Endothelial cell of umbilical vein (primary cell): ENCODE results near the gene XDH.

Experiments
- CTCF ChIP-seq, 2 donors: IDR thresholded peaks; 1 replicate in 1 of 2; 2 replicates in 1 of 2; pipeline ENCODE4 v1.5.1; 2011; ENCODE audit warnings: low read length in 2 of 2, mild to moderate bottlenecking in 2 of 2, moderate library complexity in 2 of 2, control low read depth in 1 of 2, inconsistent platforms in 1 of 2, low read depth in 1 of 2; ENCODE audit not compliant: insufficient read depth in 1 of 2; ENCODE audit errors: extremely low read depth in 1 of 2
- EZH2 ChIP-seq: IDR thresholded peaks from 2 replicates; pipeline ENCODE4 v1.6.1; 2012; ENCODE audit warnings: borderline replicate concordance, low read depth, mild to moderate bottlenecking, moderate library complexity, low read length, inconsistent platforms; ENCODE audit not compliant: severe bottlenecking
- FOS ChIP-seq: IDR thresholded peaks from 2 replicates; pipeline ENCODE4 v1.6.1; 2011; ENCODE audit warnings: mild to moderate bottlenecking, low read length, moderate library complexity, borderline replicate concordance; ENCODE audit not compliant: insufficient read depth
- GATA2 ChIP-seq: IDR thresholded peaks from 2 replicates; pipeline ENCODE4 v1.7.0; 2011; ENCODE audit warnings: low read depth, mild to moderate bottlenecking, moderate library complexity, mixed read lengths, low read length; ENCODE audit not compliant: insufficient read length, insufficient read depth
- JUN ChIP-seq: IDR thresholded peaks from 2 replicates; pipeline ENCODE4 v1.6.1; 2011; ENCODE audit warnings: borderline replicate concordance, low read depth; ENCODE audit not compliant: insufficient read length, insufficient read depth
- MAX ChIP-seq: IDR thresholded peaks from 2 replicates; pipeline ENCODE4 v1.6.1; 2011; ENCODE audit not compliant: insufficient read depth, insufficient read length
- MYC ChIP-seq: IDR thresholded peaks from one replicate; pipeline ENCODE4 v1.6.1; 2011; ENCODE audit warnings: mild to moderate bottlenecking, low read depth, low read length
- POLR2A ChIP-seq: IDR thresholded peaks from 2 replicates; pipeline ENCODE4 v1.6.1; 2012; ENCODE audit warnings: low read depth, mild to moderate bottlenecking, control low read depth, low read length
- POLR2AphosphoS5 ChIP-seq: IDR thresholded peaks from 2 replicates; pipeline ENCODE4 v1.6.1; 2012; ENCODE audit warnings: low read depth, mild to moderate bottlenecking, control low read depth, low read length, moderate library complexity; ENCODE audit not compliant: insufficient read depth

GRCh38 chr2:31428001-31428418, 13.5 kb upstream of the XDH start:
- TF ChIP-seq CTCF (IDR thresholded peaks at IDR 0.05; ENCODE audit: extremely low read depth in 1 of 2, insufficient read depth in 1 of 2, low read depth in 1 of 2, low read length in 2 of 2): no peak
- TF ChIP-seq MYC: no peak
- TF ChIP-seq POLR2AphosphoS5: no peak
- TF ChIP-seq POLR2A: no peak
- TF ChIP-seq MAX: no peak
- TF ChIP-seq EZH2: no peak
- no peak for TF ChIP-seq GATA2
- no peak for TF ChIP-seq JUN
- no peak for TF ChIP-seq FOS
